Common myeloid progenitor, CD34-positive (primary cell): Measurements from ENCODE around the gene SQSTM1.
A peak's percentile ranks its signal among the peaks of the same experiment; 100 is the strongest.
"Not testable (repeated sequence)": the region's sequence is repeated elsewhere in the genome, so short reads cannot be mapped to it uniquely, and the experiment has no call there.

Experiments used
- CTCF ChIA-PET: fragments of 350-600 bp; sonication (Branson Sonifier 250); formaldehyde crosslinking; loops from one replicate; lab custom pipeline; 2021; ENCODE audit warnings: antibody characterized with exemption; lab: Charles Lee
- POLR2A ChIA-PET: fragments of 350-600 bp; sonication (Branson Sonifier 250); formaldehyde crosslinking; loops from one replicate; lab custom pipeline; 2021; ENCODE audit warnings: antibody characterized with exemption; lab: Charles Lee
- DNase-seq, 3 donors: peaks; one replicate each; pipeline versions ENCODE4 v3.0.0 to v3.0.0-alpha.2; 2013
- H3K27ac ChIP-seq, 2 experiments: 1 replicate in 1 of 2; 2 replicates in 1 of 2; pipeline ENCODE4 v1.7.0; 2013; ENCODE audit warnings: inconsistent platforms in 2 of 2, low read length in 2 of 2, mild to moderate bottlenecking in 2 of 2, low read depth in 1 of 2, moderate library complexity in 1 of 2; ENCODE audit not compliant: severe bottlenecking in 2 of 2, insufficient read depth in 1 of 2, poor library complexity in 1 of 2
- H3K27me3 ChIP-seq, 5 experiments: replicated peaks in 2 of 5; 1 replicate in 3 of 5; 2 replicates in 2 of 5; pipeline versions ENCODE4 v1.6.1 to v1.7.0; 2013; ENCODE audit warnings: low read length in 4 of 5, mild to moderate bottlenecking in 2 of 5, moderate library complexity in 2 of 5, inconsistent platforms in 1 of 5; ENCODE audit not compliant: insufficient read depth in 5 of 5, control insufficient read depth in 4 of 5
- H3K36me3 ChIP-seq, 4 experiments: 1 replicate in 2 of 4; 2 replicates in 2 of 4; pipeline versions ENCODE4 v1.6.1 to v1.7.0; 2013; ENCODE audit warnings: low read length in 3 of 4, control low read depth in 1 of 4, mild to moderate bottlenecking in 1 of 4; ENCODE audit not compliant: control insufficient read depth in 4 of 4, insufficient read depth in 4 of 4
- H3K4me1 ChIP-seq, 4 experiments: 1 replicate in 3 of 4; 2 replicates in 1 of 4; pipeline versions ENCODE4 v1.6.1 to v1.7.1; 2013; ENCODE audit warnings: low read length in 3 of 4, mild to moderate bottlenecking in 3 of 4, control low read depth in 1 of 4, inconsistent platforms in 1 of 4, moderate library complexity in 1 of 4; ENCODE audit not compliant: control insufficient read depth in 4 of 4, insufficient read depth in 4 of 4; ENCODE audit errors: control extremely low read depth in 1 of 4
- H3K4me3 ChIP-seq, 7 experiments: 1 replicate in 4 of 7; 2 replicates in 3 of 7; pipeline versions ENCODE4 v1.5.1 to v1.7.0; 2013; ENCODE audit warnings: mild to moderate bottlenecking in 7 of 7, low read length in 6 of 7, moderate library complexity in 6 of 7, inconsistent platforms in 2 of 7, low read depth in 2 of 7, control low read depth in 1 of 7; ENCODE audit not compliant: insufficient read depth in 4 of 7, control insufficient read depth in 1 of 7; ENCODE audit errors: extremely low read depth in 1 of 7
- H3K9me3 ChIP-seq, 5 experiments: 1 replicate in 4 of 5; 2 replicates in 1 of 5; pipeline versions ENCODE4 v1.6.1 to v1.7.1; 2013; ENCODE audit warnings: low read length in 4 of 5, mild to moderate bottlenecking in 2 of 5, inconsistent platforms in 1 of 5, low read depth in 1 of 5, moderate library complexity in 1 of 5; ENCODE audit not compliant: control insufficient read depth in 4 of 5, insufficient read depth in 2 of 5; ENCODE audit errors: control extremely low read depth in 1 of 5
- WGBS: methylation state at CpG from one replicate; pipeline ENCODE4 v1.1.5; 2013; ENCODE audit not compliant: insufficient coverage; 5-methylcytosine and 5-hydroxymethylcytosine counted together

The SQSTM1 gene

GRCh38 chr5:179869101-179869500 lies 48.4 kb downstream of the SQSTM1 start:
- Histone ChIP-seq H3K4me3 (no peak overlapping the region), H3K27me3 (no peaks in the 10 kb centered on the region), H3K36me3 (peaks cover 4 to 91% (median 73%) of the 10 kb centered on the region in 4 experiments), H3K27ac (no peak overlapping the region), H3K4me1 (no peaks in the 10 kb centered on the region), H3K9me3 (no peaks in the 10 kb centered on the region)
- DNase-seq: no peak
- WGBS: 97% methylated on average over 5 of the region's 5 CpGs
- ChIA-PET POLR2A (interaction anchor here (0.7 kb wide), 2 partner anchors 32 to 125 kb away, joined by 3 read pairs; no protein-coding TSS in a partner anchor), CTCF (interaction anchor here (0.6 to 2.3 kb wide), 7 partner anchors 9 to 133 kb away, joined by 3 to 5 read pairs (median 3); no protein-coding TSS in a partner anchor)

GRCh38 chr5:179869641-179870402 lies 49.1 kb downstream of the SQSTM1 start:
- CTCF ChIA-PET: interaction anchor here (0.6 to 2.3 kb wide), 5 partner anchors 13 to 136 kb away, joined by 3 to 5 read pairs (median 4); no protein-coding TSS in a partner anchor
- WGBS: 99% methylated on average over 12 of the region's 16 CpGs
- Histone ChIP-seq H3K27me3 (no peaks in the 10 kb centered on the region), H3K4me1 (no peaks in the 10 kb centered on the region), H3K36me3 (peaks cover 6 to 92% (median 73%) of the 10 kb centered on the region in 4 experiments), H3K9me3 (no peaks in the 10 kb centered on the region), H3K27ac (no peak overlapping the region), H3K4me3 (no peak overlapping the region)
- POLR2A ChIA-PET: interaction anchor here (0.7 kb wide), 1 partner anchor 124 kb away, joined by 3 read pairs; no protein-coding TSS in a partner anchor
- DNase-seq: no peak

GRCh38 chr5:179870403-179870903 lies 49.7 kb downstream of the SQSTM1 start:
- Histone ChIP-seq H3K4me1 (no peaks in the 10 kb centered on the region), H3K27me3 (no peaks in the 10 kb centered on the region), H3K9me3 (no peaks in the 10 kb centered on the region), H3K36me3 (peaks cover 6 to 92% (median 75%) of the 10 kb centered on the region in 4 experiments), H3K4me3 (no peak overlapping the region), H3K27ac (no peak overlapping the region)
- POLR2A ChIA-PET: no interaction called here
- CTCF ChIA-PET: interaction anchor here (0.7 to 2.3 kb wide), 6 partner anchors 12 to 222 kb away, joined by 3 to 5 read pairs (median 3); no protein-coding TSS in a partner anchor
- 98% methylated on average over 14 of the region's 17 CpGs for WGBS
- DNase-seq: peak in 2 of 3 donors; percentile 55 to 70

- Histone ChIP-seq H3K36me3 (peaks cover 6 to 94% (median 74%) of the 10 kb centered on the region in 4 experiments), H3K9me3 (no peaks in the 10 kb centered on the region), H3K4me3 (no peak overlapping the region), H3K27ac (no peak overlapping the region), H3K27me3 (no peaks in the 10 kb centered on the region), H3K4me1 (no peaks in the 10 kb centered on the region)
- ChIA-PET CTCF (interaction anchor here (0.9 to 2.3 kb wide), 4 partner anchors 11 to 221 kb away, joined by 3 to 5 read pairs (median 3); no protein-coding TSS in a partner anchor), POLR2A (interaction anchor here (0.6 kb wide), 1 partner anchor 79 kb away, joined by 3 read pairs; no protein-coding TSS in a partner anchor)
- DNase-seq: no peak
- WGBS: 100% methylated on average over 3 of the region's 3 CpGs
Measured at GRCh38 chr5:179870952-179871351, 50.2 kb downstream of the SQSTM1 start.

DNA sequence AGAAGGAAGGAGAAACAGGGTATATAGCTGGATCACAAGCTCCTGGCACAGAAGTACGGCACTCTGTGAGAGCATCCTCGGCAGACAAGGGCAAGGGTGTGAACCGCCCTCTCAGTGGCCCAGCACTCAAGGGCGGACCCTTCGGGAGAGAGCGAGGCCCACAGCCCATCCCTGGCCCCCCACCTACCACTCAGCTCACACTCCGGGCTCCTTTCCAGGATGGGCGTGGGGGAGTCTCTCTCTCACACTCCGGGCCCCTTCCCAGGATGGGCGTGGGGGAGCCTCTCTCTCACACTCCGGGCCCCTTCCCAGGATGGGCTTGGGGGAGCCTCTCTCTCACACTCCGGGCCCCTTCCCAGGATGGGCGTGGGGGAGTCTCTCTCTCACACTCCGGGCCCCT lies 50.8 kb downstream of the SQSTM1 start:
- peaks cover 6 to 94% (median 72%) of the 10 kb centered on the region in 4 experiments for H3K36me3 ChIP-seq

DNA sequence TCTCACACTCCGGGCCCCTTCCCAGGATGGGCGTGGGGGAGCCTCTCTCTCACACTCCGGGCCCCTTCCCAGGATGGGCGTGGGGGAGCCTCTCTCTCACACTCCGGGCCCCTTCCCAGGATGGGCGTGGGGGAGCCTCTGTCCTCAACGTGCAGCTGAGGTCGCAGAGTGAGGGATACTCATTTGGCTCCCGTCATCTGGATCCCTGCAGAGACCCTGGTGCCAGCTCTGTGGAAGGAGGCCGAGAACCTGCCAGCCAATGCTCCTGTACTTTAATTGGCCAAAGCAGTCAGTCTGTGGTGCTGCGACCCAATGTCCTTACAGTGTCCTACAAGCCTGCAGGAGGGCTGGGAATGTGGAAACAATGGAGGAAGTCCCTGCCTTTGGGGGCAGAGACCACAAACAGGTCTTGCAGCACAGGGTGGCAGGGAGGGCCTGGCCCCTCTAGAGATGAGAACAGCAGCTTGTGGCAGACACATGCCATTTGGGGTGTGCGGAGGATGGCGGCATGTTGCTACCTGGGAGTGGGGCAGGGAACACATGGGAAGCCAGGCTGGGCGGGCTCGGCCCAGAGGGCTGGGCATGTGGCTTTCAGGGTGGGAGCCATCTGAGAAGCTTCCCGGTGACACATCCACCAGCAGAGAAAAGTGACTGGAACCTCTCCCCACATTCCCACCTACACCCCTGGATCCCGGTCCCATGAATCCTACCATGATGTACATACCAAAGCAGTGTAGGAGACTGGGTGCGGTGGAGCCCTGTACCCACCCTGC lies 51.5 kb downstream of the SQSTM1 start:
- DNase-seq: no peak
- Histone ChIP-seq H3K4me3 (no peak overlapping the region), H3K27ac (no peak overlapping the region), H3K27me3 (no peaks in the 10 kb centered on the region), H3K9me3 (no peaks in the 10 kb centered on the region), H3K4me1 (no peaks in the 10 kb centered on the region), H3K36me3 (peaks cover 6 to 87% (median 67%) of the 10 kb centered on the region in 4 experiments)
- ChIA-PET CTCF (interaction anchor here (1.9 kb wide), 1 partner anchor 77 kb away, joined by 4 read pairs; no protein-coding TSS in a partner anchor), POLR2A (no interaction called here)
- 98% methylated on average over 12 of the region's 18 CpGs for WGBS

More for the DNA sequence above, 50.8 kb downstream of the SQSTM1 start:
- not testable (repeated sequence) for H3K27ac ChIP-seq, H3K9me3 ChIP-seq, H3K4me1 ChIP-seq, H3K4me3 ChIP-seq, DNase-seq, H3K27me3 ChIP-seq
- ChIA-PET CTCF (interaction anchor here (0.9 to 1.2 kb wide), 2 partner anchors 11 to 221 kb away, joined by 3 read pairs; no protein-coding TSS in a partner anchor), POLR2A (interaction anchor here (0.6 kb wide), 1 partner anchor 78 kb away, joined by 3 read pairs; no protein-coding TSS in a partner anchor)
- WGBS: 97% methylated on average over 10 of the region's 14 CpGs
